GM18508 (cell line): Measurements from ENCODE around the gene MYO15A.
A peak's percentile ranks its signal among the peaks of the same experiment; 100 is the strongest.

ENCODE experiments used
- ATAC-seq: cut with Tn5 transposase; IDR thresholded peaks from one replicate; pipeline ENCODE4 v1.9.1; 2021; ENCODE audit warnings: moderate number of reproducible peaks; ENCODE audit not compliant: insufficient read depth, unreplicated experiment

The MYO15A gene

GRCh38 chr17:18182110-18182977 is 73.8 kb downstream of the MYO15A start:
- ATAC-seq, result no peak

GRCh38 chr17:18182978-18183333 is 74.4 kb downstream of the MYO15A start:
- peak; percentile 7 for ATAC-seq

- ATAC-seq, result peak; percentile 73
Observed at GRCh38 chr17:18183334-18184142, 75.0 kb downstream of the MYO15A start, which contains the start of gene ALKBH5. Gene ALKBH5 (plus strand): TSS chr17:18183828. CDS start chr17:18184244, 416 bp downstream.

- ATAC-seq, result no peak
Observed at GRCh38 chr17:18184143-18185031, 75.8 kb downstream of the MYO15A start.

GRCh38 chr17:18185391-18185790 is 76.8 kb downstream of the MYO15A start:
- no peak for ATAC-seq

- ATAC-seq, result no peak
Observed at GRCh38 chr17:18185832-18186626, 77.5 kb downstream of the MYO15A start.

- ATAC-seq, result no peak
Observed at GRCh38 chr17:18186627-18186982, 78.0 kb downstream of the MYO15A start.

- no peak for ATAC-seq
Observed at GRCh38 chr17:18187226-18187625, 78.7 kb downstream of the MYO15A start.

GRCh38 chr17:18187821-18188761 is 79.5 kb downstream of the MYO15A start:
- no peak for ATAC-seq

GRCh38 chr17:18190628-18191235 is 82.2 kb downstream of the MYO15A start:
- no peak for ATAC-seq

GRCh38 chr17:18191236-18191667 is 82.7 kb downstream of the MYO15A start:
- no peak for ATAC-seq

GRCh38 chr17:18191967-18192366 is 83.4 kb downstream of the MYO15A start:
- no peak for ATAC-seq

GRCh38 chr17:18194394-18194793 is 85.8 kb downstream of the MYO15A start:
- ATAC-seq, result no peak

- no peak for ATAC-seq
Observed at GRCh38 chr17:18194804-18195203, 86.2 kb downstream of the MYO15A start.

GRCh38 chr17:18195246-18195645 is 86.7 kb downstream of the MYO15A start:
- ATAC-seq, result no peak

GRCh38 chr17:18197535-18198194 is 89.1 kb downstream of the MYO15A start:
- ATAC-seq, result no peak

- no peak for ATAC-seq
Observed at GRCh38 chr17:18198530-18198929, 90.0 kb downstream of the MYO15A start.

- no peak for ATAC-seq
Observed at GRCh38 chr17:18201108-18201507, 92.6 kb downstream of the MYO15A start.
